Measurements from ENCODE around the gene PEX11G. TPM values are rescaled to one million over a fixed set of nuclear protein-coding genes. Genes with fewer than 3 reads are reported as not detected.
A peak's percentile ranks its signal among the peaks of the same experiment; 100 is the strongest.

PEX11G gene
- total and polyA plus RNA-seq, 9 of the 15 experiments (the other 6 are each of a cell fraction or from before 2014, with no cell fraction given), result 0.07 to 3.2 (median 0.70) TPM; not detected in 1

GRCh38 chr19:7515645-7516151, 26.9 kb upstream of the PEX11G start, which contains the start of gene ZNF358 (continued):
- 0 out of 2 replicates have a peak, but pooled peaks have one; percentile 12 for TF ChIP-seq CREM (IDR thresholded peaks at IDR 0.05; ENCODE audit: low read depth)
- TF ChIP-seq IRF9 (tag; IDR thresholded peaks at IDR 0.05), result no peak
- peak; percentile 24; the same call in 1 of the 2 replicates for TF ChIP-seq NCOA6 (IDR thresholded peaks at IDR 0.05)
- TF ChIP-seq ZNF212 (CRISPR knock-in tag; IDR thresholded peaks at IDR 0.05), result no peak
- no peak for TF ChIP-seq PRPF4 (IDR thresholded peaks at IDR 0.05; ENCODE audit: insufficient read depth, low read depth, low read length, poor library complexity, severe bottlenecking)
- TF ChIP-seq HDAC1 (IDR thresholded peaks at IDR 0.05), result peak in 1 of 2 experiments; percentile 71; a peak in 2 of 4 replicates
- TF ChIP-seq, protein P1, sequence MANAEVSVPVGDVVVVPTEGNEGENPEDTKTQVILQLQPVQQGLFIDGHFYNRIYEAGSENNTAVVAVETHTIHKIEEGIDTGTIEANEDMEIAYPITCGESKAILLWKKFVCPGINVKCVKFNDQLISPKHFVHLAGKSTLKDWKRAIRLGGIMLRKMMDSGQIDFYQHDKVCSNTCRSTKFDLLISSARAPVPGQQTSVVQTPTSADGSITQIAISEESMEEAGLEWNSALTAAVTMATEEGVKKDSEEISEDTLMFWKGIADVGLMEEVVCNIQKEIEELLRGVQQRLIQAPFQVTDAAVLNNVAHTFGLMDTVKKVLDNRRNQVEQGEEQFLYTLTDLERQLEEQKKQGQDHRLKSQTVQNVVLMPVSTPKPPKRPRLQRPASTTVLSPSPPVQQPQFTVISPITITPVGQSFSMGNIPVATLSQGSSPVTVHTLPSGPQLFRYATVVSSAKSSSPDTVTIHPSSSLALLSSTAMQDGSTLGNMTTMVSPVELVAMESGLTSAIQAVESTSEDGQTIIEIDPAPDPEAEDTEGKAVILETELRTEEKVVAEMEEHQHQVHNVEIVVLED (CRISPR knock-in tag; IDR thresholded peaks at IDR 0.05), result 0 out of 2 replicates have a peak, but pooled peaks have one; percentile 37
- TF ChIP-seq MEF2D (tag; conservative IDR thresholded peaks at IDR 0.05; ENCODE audit: low read depth), result no peak
- no peak for TF ChIP-seq COPS2 (conservative IDR thresholded peaks at IDR 0.05)
- TF ChIP-seq SMARCA5 (IDR thresholded peaks at IDR 0.05), result peak; percentile 60; the same call in 1 of the 2 replicates
- no peak for TF ChIP-seq ZNF518B (CRISPR knock-in tag; IDR thresholded peaks at IDR 0.05)
- peak; percentile 35; the same call in 1 of the 2 replicates for TF ChIP-seq PHF8 (IDR thresholded peaks at IDR 0.05; ENCODE audit: borderline replicate concordance, low read length)
- peak; percentile 72 for TF ChIP-seq SOX6 (IDR thresholded peaks at IDR 0.05)
- peak; percentile 88 for TF ChIP-seq HCFC1 (IDR thresholded peaks at IDR 0.05; ENCODE audit: low read depth, low read length)
- TF ChIP-seq ZSCAN29 (IDR thresholded peaks at IDR 0.05), result no peak
- peak; percentile 19; the same call in 1 of the 2 replicates for TF ChIP-seq NFIC (IDR thresholded peaks at IDR 0.05)
- TF ChIP-seq, protein P2, sequence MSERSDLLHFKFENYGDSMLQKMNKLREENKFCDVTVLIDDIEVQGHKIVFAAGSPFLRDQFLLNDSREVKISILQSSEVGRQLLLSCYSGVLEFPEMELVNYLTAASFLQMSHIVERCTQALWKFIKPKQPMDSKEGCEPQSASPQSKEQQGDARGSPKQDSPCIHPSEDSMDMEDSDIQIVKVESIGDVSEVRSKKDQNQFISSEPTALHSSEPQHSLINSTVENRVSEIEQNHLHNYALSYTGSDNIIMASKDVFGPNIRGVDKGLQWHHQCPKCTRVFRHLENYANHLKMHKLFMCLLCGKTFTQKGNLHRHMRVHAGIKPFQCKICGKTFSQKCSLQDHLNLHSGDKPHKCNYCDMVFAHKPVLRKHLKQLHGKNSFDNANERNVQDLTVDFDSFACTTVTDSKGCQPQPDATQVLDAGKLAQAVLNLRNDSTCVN (CRISPR knock-in tag; IDR thresholded peaks at IDR 0.05), result peak; percentile 94
- TF ChIP-seq GABPB2 (CRISPR knock-in tag; conservative IDR thresholded peaks at IDR 0.05), result no peak
- TF ChIP-seq CTBP1 (IDR thresholded peaks at IDR 0.05; ENCODE audit: borderline replicate concordance), result peak; percentile 69; the same call in 1 of the 2 replicates
- no peak for TF ChIP-seq TFAM (CRISPR knock-in tag; conservative IDR thresholded peaks at IDR 0.05)
- TF ChIP-seq GATAD2B (IDR thresholded peaks at IDR 0.05; ENCODE audit: borderline replicate concordance), result no peak
- TF ChIP-seq, protein P3, sequence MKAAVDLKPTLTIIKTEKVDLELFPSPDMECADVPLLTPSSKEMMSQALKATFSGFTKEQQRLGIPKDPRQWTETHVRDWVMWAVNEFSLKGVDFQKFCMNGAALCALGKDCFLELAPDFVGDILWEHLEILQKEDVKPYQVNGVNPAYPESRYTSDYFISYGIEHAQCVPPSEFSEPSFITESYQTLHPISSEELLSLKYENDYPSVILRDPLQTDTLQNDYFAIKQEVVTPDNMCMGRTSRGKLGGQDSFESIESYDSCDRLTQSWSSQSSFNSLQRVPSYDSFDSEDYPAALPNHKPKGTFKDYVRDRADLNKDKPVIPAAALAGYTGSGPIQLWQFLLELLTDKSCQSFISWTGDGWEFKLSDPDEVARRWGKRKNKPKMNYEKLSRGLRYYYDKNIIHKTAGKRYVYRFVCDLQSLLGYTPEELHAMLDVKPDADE (conservative IDR thresholded peaks at IDR 0.05; ENCODE audit: control insufficient read depth, low read depth, low read length), result peak; percentile 94

All from K562 (cell line).